Transverse colon (tissue), 4 donors: ENCODE measurements around the gene AP1B1. TPM values are rescaled to one million over a fixed set of nuclear protein-coding genes. Genes with fewer than 3 reads are reported as not detected.
A peak's percentile ranks its signal among the peaks of the same experiment; 100 is the strongest.
"Not testable (repeated sequence)": the region's sequence is repeated elsewhere in the genome, so short reads cannot be mapped to it uniquely, and the experiment has no call there.

Experiments used
- DNase-seq: peaks from one replicate; pipeline ENCODE4 v3.0.0-alpha.2; 2019
- H3K27ac ChIP-seq, 4 donors: fragments of 200-600 bp; sonication (generic); 2 replicates each; pipeline ENCODE4 v1.5.1; 2016 to 2018; ENCODE audit warnings: inconsistent platforms in 4 of 4
- H3K27me3 ChIP-seq: fragments of 200-600 bp; sonication (generic); 2 replicates; pipeline ENCODE4 v1.5.1; 2017; ENCODE audit warnings: inconsistent platforms
- H3K36me3 ChIP-seq, 4 donors: fragments of 200-600 bp; sonication (generic); 2 replicates each; pipeline ENCODE4 v1.5.1; 2017 to 2019; ENCODE audit warnings: inconsistent platforms in 4 of 4
- H3K4me1 ChIP-seq, 4 donors: fragments of 200-600 bp; sonication (generic); 2 replicates each; pipeline ENCODE4 v1.5.1; 2017 to 2020; ENCODE audit warnings: inconsistent platforms in 4 of 4
- H3K4me3 ChIP-seq, 4 donors: fragments of 200-600 bp; sonication (generic); 1 replicate in 1 of 4; 2 replicates in 3 of 4; pipeline versions ENCODE4 v1.5.1 to v1.6.1; 2017 to 2019; ENCODE audit warnings: inconsistent platforms in 4 of 4
- H3K9me3 ChIP-seq, 2 donors: fragments of 200-600 bp; sonication (generic); 2 replicates each; pipeline ENCODE4 v1.5.1; 2017 to 2019; ENCODE audit warnings: inconsistent platforms in 2 of 2
- EP300 ChIP-seq: sonication (generic); formaldehyde crosslinking; IDR thresholded peaks from one replicate; pipeline ENCODE4 v1.6.1; 2017; ENCODE audit warnings: antibody characterized with exemption, low read depth
- POLR2A ChIP-seq: fragments of 450-650 bp; IDR thresholded peaks from one replicate; pipeline ENCODE4 v1.6.1; 2016; ENCODE audit warnings: antibody characterized with exemption, mild to moderate bottlenecking, moderate library complexity
- POLR2AphosphoS5 ChIP-seq, 3 donors: sonication (generic); formaldehyde crosslinking; IDR thresholded peaks; one replicate each; pipeline ENCODE4 v1.6.1; 2016; ENCODE audit warnings: antibody characterized with exemption in 3 of 3
- WGBS, 2 donors: methylation state at CpG; one replicate each; pipeline ENCODE4 v1.1.5; 2018; ENCODE audit warnings: low coverage in 1 of 2; 5-methylcytosine and 5-hydroxymethylcytosine counted together
- in situ Hi-C, 4 donors: fragments of 200-750 bp; cut with MboI; loops; one replicate each; pipeline versions ENCODE4 v1.15.0 to v1.15.1; 2017; ENCODE audit warnings: low sequenced_read_pairs in 3 of 4, low pct_ligation_motif_present in 1 of 4, low pct_unique_long_range_greater_than_20kb in 1 of 4
- intact Hi-C: fragments of 100-400 bp; cut with DNase I; formaldehyde crosslinking; loops from one replicate; pipeline ENCODE4 v1.15.1; 2023; ENCODE audit warnings: low total_unique reads
- total RNA-seq, 4 donors: library from RNA; depleted of rRNA; stranded (reverse); fragments of >200 nt; gene quantifications; one replicate each; pipeline ENCODE4 v1.1.0, GENCODE V29; 2016
- TF ChIP-seq, protein P1 (sequence below), 5 experiments: fragments of 200-600 bp in 3 of 5; fragments of 450-650 bp in 2 of 5; sonication (generic) in 3 of 5; IDR thresholded peaks; 1 replicate in 2 of 5; 2 replicates in 3 of 5; pipeline ENCODE4 v1.5.1; 2016 to 2017; ENCODE audit warnings: antibody characterized with exemption in 5 of 5, inconsistent platforms in 3 of 5, mild to moderate bottlenecking in 2 of 5, moderate library complexity in 1 of 5

AP1B1 gene
- total RNA-seq, 4 donors from 2014 or later, result 45.6 to 107 (median 92.4) TPM

DNA sequence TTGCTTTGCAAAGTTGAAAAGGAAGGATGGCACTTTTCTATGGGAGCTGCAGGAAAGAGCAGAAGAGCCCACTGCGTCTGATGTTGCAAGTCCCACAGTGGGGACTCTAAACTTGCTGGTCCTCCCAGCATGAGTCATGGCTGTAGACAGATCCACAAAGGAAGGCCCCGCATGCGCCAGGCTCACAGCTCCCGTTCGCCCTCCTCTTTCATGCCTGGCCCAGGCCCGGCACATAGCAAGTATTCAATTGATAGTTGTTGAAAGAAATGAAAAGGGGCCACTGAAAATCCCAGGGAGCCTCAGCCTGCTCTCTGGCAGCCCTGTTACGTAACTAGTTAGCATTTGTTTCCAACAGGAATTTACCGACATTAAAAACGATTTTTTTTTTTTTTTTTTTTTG, 18.9 kb downstream of the AP1B1 start:
- H3K27ac ChIP-seq, result peak overlapping the region; percentile 30 to 58 (median 48)
- H3K36me3 ChIP-seq, result no peaks in the 10 kb centered on the region
- no peak for TF ChIP-seq POLR2AphosphoS5 (IDR thresholded peaks at IDR 0.05)
- H3K27me3 ChIP-seq, result no peaks in the 10 kb centered on the region
- peaks cover 0 to 20% (median 1%) of the 10 kb centered on the region in 4 donors for H3K4me1 ChIP-seq
- intact Hi-C loops, result no loop called here
- in situ Hi-C loops, result no loop called here
- H3K9me3 ChIP-seq, result no peaks in the 10 kb centered on the region
- WGBS, 2 donors, result 55 to 80% methylated on average over 9 of the region's 9 CpGs
- DNase-seq, result peak; percentile 39
- H3K4me3 ChIP-seq, result no peak overlapping the region

GRCh38 chr22:29359469-29359868, 28.9 kb downstream of the AP1B1 start:
- Histone ChIP-seq H3K27ac (peak overlapping the region in 1 of 4 donors; percentile 4), H3K36me3 (peaks cover 0 to 32% (median 10%) of the 10 kb centered on the region in 4 donors), H3K4me3 (no peak overlapping the region), H3K9me3 (no peaks in the 10 kb centered on the region), H3K27me3 (no peaks in the 10 kb centered on the region), H3K4me1 (peaks cover 9 to 30% (median 13%) of the 10 kb centered on the region in 4 donors)
- 40 to 50% methylated on average over 1 to 9 of the region's 9 CpGs for WGBS, 2 donors
- intact Hi-C loops, result loop anchor here (2.0 kb wide), 1 partner anchor 57 kb away; no protein-coding TSS in a partner anchor
- TF ChIP-seq POLR2A, result no peak
- TF ChIP-seq, protein P1, sequence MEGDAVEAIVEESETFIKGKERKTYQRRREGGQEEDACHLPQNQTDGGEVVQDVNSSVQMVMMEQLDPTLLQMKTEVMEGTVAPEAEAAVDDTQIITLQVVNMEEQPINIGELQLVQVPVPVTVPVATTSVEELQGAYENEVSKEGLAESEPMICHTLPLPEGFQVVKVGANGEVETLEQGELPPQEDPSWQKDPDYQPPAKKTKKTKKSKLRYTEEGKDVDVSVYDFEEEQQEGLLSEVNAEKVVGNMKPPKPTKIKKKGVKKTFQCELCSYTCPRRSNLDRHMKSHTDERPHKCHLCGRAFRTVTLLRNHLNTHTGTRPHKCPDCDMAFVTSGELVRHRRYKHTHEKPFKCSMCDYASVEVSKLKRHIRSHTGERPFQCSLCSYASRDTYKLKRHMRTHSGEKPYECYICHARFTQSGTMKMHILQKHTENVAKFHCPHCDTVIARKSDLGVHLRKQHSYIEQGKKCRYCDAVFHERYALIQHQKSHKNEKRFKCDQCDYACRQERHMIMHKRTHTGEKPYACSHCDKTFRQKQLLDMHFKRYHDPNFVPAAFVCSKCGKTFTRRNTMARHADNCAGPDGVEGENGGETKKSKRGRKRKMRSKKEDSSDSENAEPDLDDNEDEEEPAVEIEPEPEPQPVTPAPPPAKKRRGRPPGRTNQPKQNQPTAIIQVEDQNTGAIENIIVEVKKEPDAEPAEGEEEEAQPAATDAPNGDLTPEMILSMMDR (IDR thresholded peaks at IDR 0.05), result peak; percentile 51 to 65 (median 56)
- DNase-seq, result peak; percentile 57
- in situ Hi-C loops, result no loop called here

- 91 to 100% methylated on average over 4 to 12 of the region's 12 CpGs for WGBS, 2 donors
- DNase-seq, H3K4me3 ChIP-seq, H3K27me3 ChIP-seq, in situ Hi-C loops, intact Hi-C loops, H3K27ac ChIP-seq, H3K9me3 ChIP-seq: not testable (repeated sequence)
- H3K36me3 ChIP-seq, result peaks cover 0 to 37% (median 16%) of the 10 kb centered on the region in 4 donors
- peaks cover 9 to 25% (median 13%) of the 10 kb centered on the region in 4 donors for H3K4me1 ChIP-seq
Measured at GRCh38 chr22:29357193-29357890, 31.0 kb downstream of the AP1B1 start.

DNA sequence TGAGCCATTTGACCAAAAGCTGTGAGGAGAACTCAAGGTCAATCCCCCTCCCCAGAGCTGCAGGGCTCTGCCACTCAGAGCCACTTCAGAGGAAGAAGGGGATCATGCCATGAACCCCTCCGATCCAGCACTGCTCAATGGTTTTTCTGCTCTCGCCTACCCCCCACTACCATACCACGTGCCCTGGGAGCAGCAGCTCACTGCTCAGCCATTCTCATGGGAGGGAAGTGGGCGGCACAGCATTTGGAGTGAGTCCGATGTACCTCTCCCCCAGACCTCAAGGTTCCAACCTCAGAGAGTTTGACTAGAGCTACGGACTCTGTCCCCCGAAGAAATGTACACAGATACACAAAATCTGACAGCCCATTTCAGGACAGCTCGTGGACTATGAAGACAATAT, 34.5 kb downstream of the AP1B1 start:
- Histone ChIP-seq H3K27ac (no peak overlapping the region), H3K4me1 (no peaks in the 10 kb centered on the region), H3K36me3 (peaks cover 0 to 61% (median 30%) of the 10 kb centered on the region in 4 donors), H3K9me3 (no peaks in the 10 kb centered on the region), H3K27me3 (no peaks in the 10 kb centered on the region), H3K4me3 (no peak overlapping the region)
- in situ Hi-C loops, result no loop called here
- 98% methylated on average over 8 of the region's 8 CpGs; no CpG with 5 or more reads in 1 of the 2 donors for WGBS, 2 donors
- DNase-seq, result no peak
- intact Hi-C loops, result no loop called here
- TF ChIP-seq, protein P1 (IDR thresholded peaks at IDR 0.05), result no peak
- TF ChIP-seq POLR2AphosphoS5 (IDR thresholded peaks at IDR 0.05) (no peak), EP300 (no peak), POLR2A (no peak)

- H3K4me3 ChIP-seq, result no peak overlapping the region
- no peak overlapping the region for H3K27ac ChIP-seq
- H3K36me3 ChIP-seq, result peaks cover 0 to 62% (median 31%) of the 10 kb centered on the region in 4 donors
- intact Hi-C loops, result no loop called here
- H3K9me3 ChIP-seq, result no peaks in the 10 kb centered on the region
- H3K4me1 ChIP-seq, result no peaks in the 10 kb centered on the region
- no peak for DNase-seq
- no peak for TF ChIP-seq POLR2AphosphoS5 (IDR thresholded peaks at IDR 0.05)
- TF ChIP-seq EP300, result no peak
- TF ChIP-seq POLR2A, result no peak
- TF ChIP-seq, protein P1 (IDR thresholded peaks at IDR 0.05), result no peak
- H3K27me3 ChIP-seq, result no peaks in the 10 kb centered on the region
- in situ Hi-C loops, result no loop called here
- WGBS, 2 donors, result 92% methylated on average over 11 of the region's 11 CpGs; no CpG with 5 or more reads in 1 of the 2 donors
Measured at GRCh38 chr22:29353286-29353685, 35.1 kb downstream of the AP1B1 start.
